ENCODE measurements around the gene FOXN3. TPM values are rescaled to one million over a fixed set of nuclear protein-coding genes. Genes with fewer than 3 reads are reported as not detected.

Gene FOXN3
- total and polyA plus RNA-seq, 10 of the 15 experiments (the other 5 are each of a cell fraction or from before 2014, with no cell fraction given): 4.5 to 68.9 (median 29.7) TPM

DNA sequence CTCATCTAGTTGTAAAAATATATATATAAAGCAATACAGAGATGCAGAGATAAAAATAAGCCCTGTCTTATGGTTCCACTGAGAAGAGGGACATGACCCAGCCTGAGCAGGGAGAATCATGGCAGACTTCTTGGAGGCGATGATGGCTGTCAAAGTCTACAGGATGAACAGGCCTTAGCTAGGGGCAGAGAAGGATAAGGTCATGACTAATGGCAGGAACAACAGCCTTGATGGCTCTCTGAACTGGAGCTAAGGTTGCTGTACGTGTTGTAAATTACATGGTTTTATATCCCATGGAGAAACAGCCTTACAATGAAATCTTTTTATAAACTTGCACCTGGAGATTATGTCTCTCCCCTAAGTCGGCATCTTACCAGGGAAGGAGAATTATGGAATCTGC lies 32.4 kb downstream of the FOXN3 start:
- Histone ChIP-seq H3K9me3 (replicated peaks; ENCODE audit: control insufficient read depth, insufficient read depth, low read length) (peaks cover 15% of the 10 kb centered on the region; the same call in 2 of the 3 replicates), H3K9ac (ENCODE audit: control insufficient read depth, insufficient read depth, low read length) (no peak overlapping the region; the same call in 1 of the 2 replicates), H2AFZ (ENCODE audit: control insufficient read depth, low read depth, low read length) (no peak overlapping the region), H3K27ac (ENCODE audit: control insufficient read depth, insufficient read depth) (peak overlapping the region; percentile 77), H3K4me1 (ENCODE audit: control insufficient read depth, insufficient read depth, low read length) (peaks cover 49% of the 10 kb centered on the region), H3K79me2 (ENCODE audit: control insufficient read depth, insufficient read depth, low read length) (peaks cover 79% of the 10 kb centered on the region), H4K20me1 (ENCODE audit: control insufficient read depth, insufficient read depth) (no peaks in the 10 kb centered on the region), H3K27me3 (replicated peaks in 1 of 2; ENCODE audit: control insufficient read depth in 2 of 2, insufficient read depth in 2 of 2, low read length in 1 of 2) (no peaks in the 10 kb centered on the region), H3K4me3 (peak overlapping the region; percentile 28; the same call in 1 of the 2 replicates), H3K36me3 (ENCODE audit: control insufficient read depth in 2 of 2, insufficient read depth in 2 of 2, low read length in 1 of 2) (peaks cover 0 to 7% of the 10 kb centered on the region in 2 experiments; a peak in 2 of 4 replicates), H3K4me2 (ENCODE audit: control insufficient read depth, insufficient read depth) (peak overlapping the region; percentile 75)
- in situ Hi-C loops (cut with MboI) (no loop called here), intact Hi-C loops (cut with micrococcal nuclease; ENCODE audit: unreplicated experiment) (loop anchor here (1.0 to 5.0 kb wide), 3 partner anchors 19 to 53 kb away; partner anchors contain the start of gene FOXN3)
- ChIA-PET POLR2A (interaction anchor here (0.5 to 2.3 kb wide), 6 partner anchors 10 to 82 kb away, joined by 3 to 13 read pairs (median 4); no protein-coding TSS in a partner anchor), RAD21 (ENCODE audit: unreplicated experiment) (interaction anchor here (0.8 to 4.8 kb wide), 12 partner anchors 8 to 382 kb away, joined by 3 to 37 read pairs (median 6); no protein-coding TSS in a partner anchor), SMC1A (ENCODE audit: uncharacterized antibody, unreplicated experiment) (interaction anchor here (0.6 to 6.6 kb wide), 15 partner anchors 15 to 207 kb away, joined by 3 to 58 read pairs (median 4); no protein-coding TSS in a partner anchor), CTCF (interaction anchor here (0.7 to 4.9 kb wide), 7 partner anchors 16 to 208 kb away, joined by 3 to 29 read pairs (median 4); no protein-coding TSS in a partner anchor)
- BruUV-seq (replicated peaks): no TSS peak
- TF ChIP-seq IRF4 (IDR thresholded peaks at IDR 0.05; ENCODE audit: low read depth, low read length): no peak
- TF ChIP-seq PML (IDR thresholded peaks at IDR 0.05; ENCODE audit: low read length): no peak
- no peak for TF ChIP-seq NRF1 (conservative IDR thresholded peaks at IDR 0.05; ENCODE audit: low read depth, low read length)
- TF ChIP-seq POLR2AphosphoS5 (IDR thresholded peaks at IDR 0.05; ENCODE audit: low read length): no peak
- no peak for TF ChIP-seq ZNF622 (IDR thresholded peaks at IDR 0.05)
- no peak for TF ChIP-seq RELA (IDR thresholded peaks at IDR 0.05; ENCODE audit: borderline replicate concordance, partially characterized antibody)
- TF ChIP-seq SPI1 (IDR thresholded peaks at IDR 0.05; ENCODE audit: borderline replicate concordance, insufficient read depth, low read depth, low read length): no peak
- TF ChIP-seq, protein P1, sequence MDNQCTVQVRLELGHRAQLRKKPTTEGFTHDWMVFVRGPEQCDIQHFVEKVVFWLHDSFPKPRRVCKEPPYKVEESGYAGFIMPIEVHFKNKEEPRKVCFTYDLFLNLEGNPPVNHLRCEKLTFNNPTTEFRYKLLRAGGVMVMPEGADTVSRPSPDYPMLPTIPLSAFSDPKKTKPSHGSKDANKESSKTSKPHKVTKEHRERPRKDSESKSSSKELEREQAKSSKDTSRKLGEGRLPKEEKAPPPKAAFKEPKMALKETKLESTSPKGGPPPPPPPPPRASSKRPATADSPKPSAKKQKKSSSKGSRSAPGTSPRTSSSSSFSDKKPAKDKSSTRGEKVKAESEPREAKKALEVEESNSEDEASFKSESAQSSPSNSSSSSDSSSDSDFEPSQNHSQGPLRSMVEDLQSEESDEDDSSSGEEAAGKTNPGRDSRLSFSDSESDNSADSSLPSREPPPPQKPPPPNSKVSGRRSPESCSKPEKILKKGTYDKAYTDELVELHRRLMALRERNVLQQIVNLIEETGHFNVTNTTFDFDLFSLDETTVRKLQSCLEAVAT (IDR thresholded peaks at IDR 0.05): no peak
- TF ChIP-seq ASH2L (IDR thresholded peaks at IDR 0.05; ENCODE audit: borderline replicate concordance, low read depth): no peak
- no peak for TF ChIP-seq BCL11A (IDR thresholded peaks at IDR 0.05; ENCODE audit: low read depth, low read length)
- TF ChIP-seq GATAD2B (conservative IDR thresholded peaks at IDR 0.05; ENCODE audit: low read depth): no peak
- no peak for FAIRE-seq
- WGBS (ENCODE audit: insufficient coverage, insufficient replicate concordance, low lambda C conversion rate, missing lambda C conversion rate): 97% methylated on average over 3 of the region's 3 CpGs
- DNase-seq (ENCODE audit: low read depth, low spot score): no peak
- no peak for ATAC-seq
